Measurements from ENCODE around the gene PLSCR1.
"Not testable (repeated sequence)": the region's sequence is repeated elsewhere in the genome, so short reads cannot be mapped to it uniquely, and the experiment has no call there.

PLSCR1 gene

GRCh38 chr3:146499701-146500100 is 44.7 kb downstream of the PLSCR1 start:
- no peak overlapping the region for H3K4me3 ChIP-seq (ENCODE audit: low read length)

GRCh38 chr3:146498002-146498736 is 46.2 kb downstream of the PLSCR1 start:
- no peak overlapping the region for H3K4me3 ChIP-seq (ENCODE audit: low read length)
- no peaks in the 10 kb centered on the region for H3K27me3 ChIP-seq (ENCODE audit: control insufficient read depth, insufficient read depth, low read length)
- no CpG with 5 or more reads among the region's 13 CpGs for WGBS (ENCODE audit: insufficient coverage, insufficient read length)

More at GRCh38 chr3:146499701-146500100, 44.7 kb downstream of the PLSCR1 start:
- Histone ChIP-seq H3K4me1 (ENCODE audit: control insufficient read depth, insufficient read depth, low read length) (no peaks in the 10 kb centered on the region), H3K27me3 (ENCODE audit: control insufficient read depth, insufficient read depth, low read length) (no peaks in the 10 kb centered on the region), H3K27ac (ENCODE audit: low read length) (no peak overlapping the region), H3K9me3 (ENCODE audit: control insufficient read depth, insufficient read depth, low read length) (no peaks in the 10 kb centered on the region; the same call in 1 of the 2 replicates), H3K36me3 (ENCODE audit: control insufficient read depth, insufficient read depth, low read length) (no peaks in the 10 kb centered on the region)
- no CpG with 5 or more reads among the region's 1 CpG for WGBS (ENCODE audit: insufficient coverage, insufficient read length)
- no peak for DNase-seq (ENCODE audit: low read depth, low spot score)

GRCh38 chr3:146497145-146497843 is 47.1 kb downstream of the PLSCR1 start:
- WGBS (ENCODE audit: insufficient coverage, insufficient read length): no CpG with 5 or more reads among the region's 28 CpGs
- DNase-seq (ENCODE audit: low read depth, low spot score); H3K27me3 ChIP-seq (ENCODE audit: control insufficient read depth, insufficient read depth, low read length): not testable (repeated sequence)

More at GRCh38 chr3:146498002-146498736, 46.2 kb downstream of the PLSCR1 start:
- no peak overlapping the region for H3K27ac ChIP-seq (ENCODE audit: low read length)
- no peaks in the 10 kb centered on the region; the same call in 1 of the 2 replicates for H3K9me3 ChIP-seq (ENCODE audit: control insufficient read depth, insufficient read depth, low read length)
- no peaks in the 10 kb centered on the region for H3K36me3 ChIP-seq (ENCODE audit: control insufficient read depth, insufficient read depth, low read length)
- H3K4me1 ChIP-seq (ENCODE audit: control insufficient read depth, insufficient read depth, low read length): no peaks in the 10 kb centered on the region
- DNase-seq (ENCODE audit: low read depth, low spot score): no peak

GRCh38 chr3:146496726-146497125 is 47.7 kb downstream of the PLSCR1 start:
- whole genome bisulfite sequencing (ENCODE audit: insufficient coverage, insufficient read length): no CpG with 5 or more reads among the region's 1 CpG
- H3K9me3 ChIP-seq (ENCODE audit: control insufficient read depth, insufficient read depth, low read length): no peaks in the 10 kb centered on the region; the same call in 1 of the 2 replicates

More at GRCh38 chr3:146497145-146497843, 47.1 kb downstream of the PLSCR1 start:
- H3K9me3 ChIP-seq (ENCODE audit: control insufficient read depth, insufficient read depth, low read length); H3K27ac ChIP-seq (ENCODE audit: low read length); H3K36me3 ChIP-seq (ENCODE audit: control insufficient read depth, insufficient read depth, low read length); H3K4me3 ChIP-seq (ENCODE audit: low read length); H3K4me1 ChIP-seq (ENCODE audit: control insufficient read depth, insufficient read depth, low read length): not testable (repeated sequence)

GRCh38 chr3:146496251-146496650 is 48.2 kb downstream of the PLSCR1 start:
- no CpG with 5 or more reads among the region's 1 CpG for WGBS (ENCODE audit: insufficient coverage, insufficient read length)

More at GRCh38 chr3:146496726-146497125, 47.7 kb downstream of the PLSCR1 start:
- H3K4me3 ChIP-seq (ENCODE audit: low read length): no peak overlapping the region
- no peaks in the 10 kb centered on the region for H3K36me3 ChIP-seq (ENCODE audit: control insufficient read depth, insufficient read depth, low read length)
- no peak overlapping the region for H3K27ac ChIP-seq (ENCODE audit: low read length)
- H3K27me3 ChIP-seq (ENCODE audit: control insufficient read depth, insufficient read depth, low read length): no peaks in the 10 kb centered on the region
- H3K4me1 ChIP-seq (ENCODE audit: control insufficient read depth, insufficient read depth, low read length): 0 out of 2 replicates have a peak, but pooled peaks cover 1% of the 10 kb centered on the region
- DNase-seq (ENCODE audit: low read depth, low spot score): no peak

GRCh38 chr3:146493761-146494160 is 50.6 kb downstream of the PLSCR1 start:
- 0 out of 2 replicates have a peak, but pooled peaks cover 1% of the 10 kb centered on the region for H3K4me1 ChIP-seq (ENCODE audit: control insufficient read depth, insufficient read depth, low read length)
- no CpG with 5 or more reads among the region's 2 CpGs for WGBS (ENCODE audit: insufficient coverage, insufficient read length)
- H3K4me3 ChIP-seq (ENCODE audit: low read length): no peak overlapping the region
- H3K36me3 ChIP-seq (ENCODE audit: control insufficient read depth, insufficient read depth, low read length): no peaks in the 10 kb centered on the region
- H3K27ac ChIP-seq (ENCODE audit: low read length): no peak overlapping the region
- no peaks in the 10 kb centered on the region; the same call in 1 of the 2 replicates for H3K9me3 ChIP-seq (ENCODE audit: control insufficient read depth, insufficient read depth, low read length)
- DNase-seq (ENCODE audit: low read depth, low spot score): no peak
- no peaks in the 10 kb centered on the region for H3K27me3 ChIP-seq (ENCODE audit: control insufficient read depth, insufficient read depth, low read length)

More at GRCh38 chr3:146496251-146496650, 48.2 kb downstream of the PLSCR1 start:
- H3K4me1 ChIP-seq (ENCODE audit: control insufficient read depth, insufficient read depth, low read length): 0 out of 2 replicates have a peak, but pooled peaks cover 1% of the 10 kb centered on the region
- H3K36me3 ChIP-seq (ENCODE audit: control insufficient read depth, insufficient read depth, low read length): no peaks in the 10 kb centered on the region
- no peak overlapping the region for H3K27ac ChIP-seq (ENCODE audit: low read length)
- no peak overlapping the region for H3K4me3 ChIP-seq (ENCODE audit: low read length)
- H3K27me3 ChIP-seq (ENCODE audit: control insufficient read depth, insufficient read depth, low read length): no peaks in the 10 kb centered on the region
- DNase-seq (ENCODE audit: low read depth, low spot score): no peak
- no peaks in the 10 kb centered on the region; the same call in 1 of the 2 replicates for H3K9me3 ChIP-seq (ENCODE audit: control insufficient read depth, insufficient read depth, low read length)

GRCh38 chr3:146493221-146493620 is 51.2 kb downstream of the PLSCR1 start:
- DNase-seq (ENCODE audit: low read depth, low spot score): no peak
- Histone ChIP-seq H3K4me3 (ENCODE audit: low read length) (no peak overlapping the region), H3K27me3 (ENCODE audit: control insufficient read depth, insufficient read depth, low read length) (no peaks in the 10 kb centered on the region), H3K36me3 (ENCODE audit: control insufficient read depth, insufficient read depth, low read length) (no peaks in the 10 kb centered on the region), H3K27ac (ENCODE audit: low read length) (no peak overlapping the region), H3K4me1 (ENCODE audit: control insufficient read depth, insufficient read depth, low read length) (0 out of 2 replicates have a peak, but pooled peaks cover 1% of the 10 kb centered on the region), H3K9me3 (ENCODE audit: control insufficient read depth, insufficient read depth, low read length) (no peaks in the 10 kb centered on the region; the same call in 1 of the 2 replicates)
- no CpG with 5 or more reads among the region's 2 CpGs for WGBS (ENCODE audit: insufficient coverage, insufficient read length)

- no peak for DNase-seq (ENCODE audit: low read depth, low spot score)
- no CpG with 5 or more reads among the region's 2 CpGs for WGBS (ENCODE audit: insufficient coverage, insufficient read length)
- Histone ChIP-seq H3K27ac (ENCODE audit: low read length) (no peak overlapping the region), H3K9me3 (ENCODE audit: control insufficient read depth, insufficient read depth, low read length) (no peaks in the 10 kb centered on the region), H3K4me3 (ENCODE audit: low read length) (no peak overlapping the region), H3K4me1 (ENCODE audit: control insufficient read depth, insufficient read depth, low read length) (0 out of 2 replicates have a peak, but pooled peaks cover 1% of the 10 kb centered on the region), H3K27me3 (ENCODE audit: control insufficient read depth, insufficient read depth, low read length) (no peaks in the 10 kb centered on the region), H3K36me3 (ENCODE audit: control insufficient read depth, insufficient read depth, low read length) (no peaks in the 10 kb centered on the region)
These were observed 53.1 kb downstream of the PLSCR1 start for GRCh38 chr3:146491303-146491702.

GRCh38 chr3:146485297-146485696 is 59.1 kb downstream of the PLSCR1 start:
- H3K9me3 ChIP-seq (ENCODE audit: control insufficient read depth, insufficient read depth, low read length): no peaks in the 10 kb centered on the region
- no peaks in the 10 kb centered on the region for H3K27me3 ChIP-seq (ENCODE audit: control insufficient read depth, insufficient read depth, low read length)
- H3K36me3 ChIP-seq (ENCODE audit: control insufficient read depth, insufficient read depth, low read length): no peaks in the 10 kb centered on the region
- no peak for DNase-seq (ENCODE audit: low read depth, low spot score)
- no peaks in the 10 kb centered on the region for H3K4me1 ChIP-seq (ENCODE audit: control insufficient read depth, insufficient read depth, low read length)
- H3K4me3 ChIP-seq (ENCODE audit: low read length): no peak overlapping the region
- no peak overlapping the region for H3K27ac ChIP-seq (ENCODE audit: low read length)

GRCh38 chr3:146476094-146476740 is 68.2 kb downstream of the PLSCR1 start:
- no CpG with 5 or more reads among the region's 6 CpGs for WGBS (ENCODE audit: insufficient coverage, insufficient read length)
- Histone ChIP-seq H3K27me3 (ENCODE audit: control insufficient read depth, insufficient read depth, low read length) (no peaks in the 10 kb centered on the region), H3K4me1 (ENCODE audit: control insufficient read depth, insufficient read depth, low read length) (no peaks in the 10 kb centered on the region), H3K27ac (ENCODE audit: low read length) (no peak overlapping the region), H3K4me3 (ENCODE audit: low read length) (no peak overlapping the region), H3K9me3 (ENCODE audit: control insufficient read depth, insufficient read depth, low read length) (no peaks in the 10 kb centered on the region), H3K36me3 (ENCODE audit: control insufficient read depth, insufficient read depth, low read length) (no peaks in the 10 kb centered on the region)
- no peak for DNase-seq (ENCODE audit: low read depth, low spot score)

Measured in iPS DF 6.9 (cell line).